IPS-15b (cell line): ENCODE data around the gene MRGPRE.

Experiments
- H3K27me3 ChIP-seq: one replicate; pipeline ENCODE4 v1.6.1; 2013; ENCODE audit warnings: low read length; ENCODE audit not compliant: control insufficient read depth, insufficient read depth
- H3K36me3 ChIP-seq: one replicate; pipeline ENCODE4 v1.6.1; 2013; ENCODE audit warnings: low read length; ENCODE audit not compliant: control insufficient read depth, insufficient read depth
- H3K4me1 ChIP-seq: one replicate; pipeline ENCODE4 v1.6.1; 2013; ENCODE audit warnings: mild to moderate bottlenecking, low read length; ENCODE audit not compliant: control insufficient read depth, insufficient read depth
- H3K4me3 ChIP-seq: one replicate; pipeline ENCODE4 v1.5.1; 2013; ENCODE audit warnings: low read depth, low read length
- H3K9ac ChIP-seq: one replicate; pipeline ENCODE4 v1.6.1; 2013; ENCODE audit warnings: low read depth, mild to moderate bottlenecking, low read length
- H3K9me3 ChIP-seq: one replicate; pipeline ENCODE4 v1.6.1; 2013; ENCODE audit warnings: mild to moderate bottlenecking, low read length; ENCODE audit not compliant: control insufficient read depth, insufficient read depth

Gene MRGPRE

DNA sequence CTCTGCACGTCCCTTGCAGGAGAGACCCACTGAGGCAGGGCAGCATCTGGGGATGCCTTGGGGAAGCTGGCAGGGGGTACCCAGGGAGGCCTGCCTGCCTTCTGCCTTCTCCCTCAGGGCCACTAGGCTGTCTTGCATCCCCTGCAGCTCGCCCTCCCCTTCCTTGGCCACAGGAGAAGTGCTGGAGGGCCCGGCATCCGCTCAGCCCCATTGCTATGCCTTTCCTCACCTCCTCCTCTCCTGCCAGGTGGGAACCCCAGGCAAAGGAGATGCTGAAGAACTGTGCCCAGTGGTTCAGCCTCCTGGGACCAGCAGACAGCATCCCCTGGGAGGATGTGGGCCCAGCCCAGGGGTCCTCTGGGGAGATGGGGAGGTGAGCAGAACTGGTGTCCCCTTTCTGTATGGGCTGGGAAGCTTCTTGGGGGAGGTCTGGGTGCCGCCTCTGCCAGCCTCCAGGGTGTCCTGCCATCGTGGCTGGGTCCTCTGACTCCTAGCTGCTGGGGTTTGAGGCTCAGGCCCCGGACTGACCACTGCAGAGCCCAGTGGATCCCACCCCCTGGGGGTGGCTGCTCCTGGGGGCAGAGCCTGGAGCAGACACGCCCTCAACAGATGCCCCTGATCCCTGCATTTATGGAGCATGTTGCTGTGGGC, 34.2 kb downstream of the MRGPRE start:
- H3K4me3 ChIP-seq: no peak overlapping the region
- H3K27me3 ChIP-seq: peaks cover 13% of the 10 kb centered on the region
- H3K9me3 ChIP-seq: no peaks in the 10 kb centered on the region
- no peaks in the 10 kb centered on the region for H3K36me3 ChIP-seq
- H3K9ac ChIP-seq: no peak overlapping the region
- H3K4me1 ChIP-seq: no peaks in the 10 kb centered on the region

DNA sequence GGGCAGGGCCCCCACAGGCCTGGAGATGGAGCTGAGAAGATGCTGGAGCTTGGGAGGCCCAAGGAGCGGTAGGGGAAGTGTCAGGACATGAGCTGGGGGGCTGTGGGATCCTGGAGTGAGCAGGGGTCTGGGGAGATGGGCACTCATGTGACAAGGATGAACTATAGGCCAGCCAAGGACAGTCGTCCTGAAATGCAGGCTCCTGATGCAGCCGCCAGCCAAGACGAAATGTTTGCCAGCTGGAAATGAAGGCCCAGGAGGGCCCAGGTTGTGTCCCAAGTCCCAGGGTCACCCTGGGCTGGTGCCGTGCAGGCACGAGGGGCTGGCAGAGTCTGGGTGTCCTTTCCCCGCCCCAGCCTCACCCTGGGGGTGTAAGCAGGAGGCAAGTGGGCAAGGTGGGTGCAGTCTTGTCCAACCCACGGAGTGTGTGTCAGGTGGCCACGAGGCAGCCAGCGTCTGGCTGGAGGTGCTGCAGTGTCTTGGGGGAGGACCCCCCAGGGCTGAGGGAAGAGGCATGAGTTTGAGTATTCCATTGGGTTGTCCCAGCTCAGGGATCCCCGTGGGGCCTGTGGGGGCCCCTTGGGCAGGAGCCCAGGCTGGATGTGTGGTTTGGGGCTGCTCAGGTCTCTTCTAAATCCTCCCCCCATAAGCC, 35.0 kb downstream of the MRGPRE start:
- Histone ChIP-seq H3K27me3 (peaks cover 5% of the 10 kb centered on the region), H3K9me3 (no peaks in the 10 kb centered on the region), H3K4me1 (no peaks in the 10 kb centered on the region), H3K36me3 (no peaks in the 10 kb centered on the region), H3K4me3 (no peak overlapping the region), H3K9ac (no peak overlapping the region)

DNA sequence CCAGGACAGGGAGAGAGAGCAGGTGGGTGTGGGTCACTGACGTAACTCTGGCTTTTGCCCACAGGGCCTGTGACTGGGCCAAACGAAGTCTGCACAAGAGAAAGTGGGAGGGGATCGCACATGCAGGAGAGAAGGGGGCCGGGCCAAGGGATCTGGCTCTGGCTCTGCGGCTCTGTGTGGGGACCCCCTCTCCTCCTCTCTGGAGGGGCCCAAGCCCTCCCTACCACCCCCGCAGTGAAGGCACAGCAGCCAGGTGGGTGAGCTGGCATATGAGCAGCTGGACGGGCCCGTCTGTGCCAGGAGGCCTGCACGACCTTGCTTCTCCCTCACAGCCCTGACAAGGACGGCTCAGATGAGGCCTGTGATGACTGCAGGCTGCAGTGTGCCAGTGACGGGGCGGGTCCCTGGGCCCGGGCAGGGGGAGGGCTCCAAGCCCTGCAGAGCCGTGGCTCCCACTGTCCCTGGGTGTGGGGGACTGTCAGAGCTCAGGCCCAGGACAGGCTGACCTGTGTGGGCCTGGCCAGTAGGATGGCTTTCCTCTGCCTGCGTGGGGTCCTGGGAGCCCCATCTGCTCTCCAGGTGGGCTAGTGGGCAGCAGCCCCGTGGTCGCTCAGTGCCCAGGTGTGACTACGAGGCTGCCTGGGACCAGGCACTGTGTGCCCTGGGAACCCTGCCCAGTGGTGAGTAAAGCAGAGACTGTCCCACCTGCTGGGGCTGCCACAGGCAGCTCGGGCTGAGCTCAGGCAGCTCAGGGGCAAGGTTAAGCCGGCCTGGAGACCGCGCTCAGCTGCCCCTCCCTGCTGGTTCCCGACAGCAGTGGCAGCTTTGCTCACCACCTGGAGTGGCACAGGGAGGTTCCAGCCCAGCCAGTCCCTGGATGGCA, 35.8 kb downstream of the MRGPRE start:
- Histone ChIP-seq H3K27me3 (no peaks in the 10 kb centered on the region), H3K9ac (no peak overlapping the region)

DNA sequence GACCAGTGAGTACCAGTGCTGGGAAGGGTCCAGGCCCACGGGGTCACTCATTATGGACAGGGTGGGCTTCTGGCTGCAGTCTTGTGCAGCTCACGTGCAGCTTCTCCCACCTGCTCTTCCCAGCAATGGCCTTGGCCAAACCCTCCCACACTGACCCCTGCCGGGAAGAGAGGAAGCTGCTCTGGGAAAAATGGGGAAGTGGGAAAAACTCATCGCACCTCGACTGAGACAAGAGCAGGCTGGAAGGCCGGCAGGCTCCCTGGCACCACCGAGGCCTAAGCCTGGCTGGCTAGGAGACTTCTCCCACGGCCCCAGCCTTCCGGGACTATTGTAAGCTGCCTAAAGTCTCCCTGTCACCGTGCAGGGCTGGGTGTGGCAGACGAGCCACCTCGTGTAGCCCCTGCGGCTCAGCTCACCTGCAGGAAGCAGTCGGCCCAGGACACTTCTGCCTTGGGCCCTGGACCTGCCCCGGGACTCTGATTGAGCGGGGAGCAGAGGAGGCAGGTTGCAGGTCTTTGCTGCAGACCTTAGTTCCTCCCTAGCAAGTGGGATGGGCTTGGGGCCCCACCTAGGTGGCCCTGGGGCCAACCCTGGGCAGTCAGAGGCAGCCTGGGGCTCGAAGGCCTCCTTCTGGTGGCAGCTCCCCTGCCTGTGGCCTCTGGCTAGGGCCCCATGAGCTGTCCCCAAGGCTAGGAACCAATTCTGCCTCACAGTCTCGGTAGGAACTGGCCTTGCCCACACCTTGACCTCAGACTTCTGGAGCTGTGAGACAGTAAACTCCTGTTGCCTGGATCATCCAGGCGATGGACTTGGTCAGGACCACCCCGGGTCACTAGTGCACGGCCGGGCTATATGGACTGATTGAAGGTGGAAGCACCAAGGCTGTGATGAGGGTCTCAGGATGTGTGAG, 36.7 kb downstream of the MRGPRE start:
- H3K9me3 ChIP-seq: no peaks in the 10 kb centered on the region
- H3K4me1 ChIP-seq: no peaks in the 10 kb centered on the region
- H3K36me3 ChIP-seq: no peaks in the 10 kb centered on the region
- H3K27me3 ChIP-seq: no peaks in the 10 kb centered on the region
- H3K9ac ChIP-seq: no peak overlapping the region
- H3K4me3 ChIP-seq: no peak overlapping the region

More for the DNA sequence above, 35.8 kb downstream of the MRGPRE start:
- Histone ChIP-seq H3K9me3 (no peaks in the 10 kb centered on the region), H3K4me3 (no peak overlapping the region), H3K4me1 (no peaks in the 10 kb centered on the region), H3K36me3 (no peaks in the 10 kb centered on the region)

DNA sequence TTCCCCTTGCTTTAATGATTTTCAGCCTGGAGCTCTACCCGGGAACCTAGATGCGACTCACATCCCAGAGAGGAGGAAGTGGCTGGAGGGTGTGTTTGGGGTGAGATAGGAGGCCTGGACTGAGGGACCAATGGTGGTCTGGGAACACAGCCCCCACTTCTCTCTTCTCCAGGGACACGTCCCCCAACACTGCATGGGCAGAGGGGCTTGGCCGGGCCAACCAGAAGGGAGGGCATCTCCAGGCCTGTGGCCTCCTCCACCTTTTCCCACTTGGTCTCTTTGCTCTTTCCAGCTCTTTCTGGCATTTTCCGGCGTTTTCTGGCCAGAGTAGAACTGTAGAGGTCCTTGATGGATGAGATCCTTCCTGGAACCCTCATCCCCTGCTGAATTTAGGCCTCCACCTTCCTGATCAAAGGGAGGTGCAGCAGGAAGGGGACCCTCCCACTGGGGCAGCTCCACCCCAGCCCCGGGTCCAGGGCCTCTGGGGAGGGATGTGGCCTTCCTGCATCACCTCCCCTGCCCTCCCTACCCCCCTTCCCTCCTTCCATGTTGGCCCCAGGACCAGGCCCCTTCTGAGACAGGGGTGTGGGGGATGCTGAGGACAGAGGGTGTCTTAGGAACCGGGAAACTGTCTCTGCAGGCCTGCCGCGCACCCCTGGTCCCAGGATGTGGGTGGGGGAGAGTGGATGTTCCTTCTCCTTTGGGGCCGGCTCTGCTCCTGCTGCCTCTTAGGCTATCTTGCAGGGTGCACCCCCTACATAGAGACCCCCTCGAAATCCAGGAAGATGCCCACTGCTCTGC, 38.0 kb downstream of the MRGPRE start:
- H3K4me3 ChIP-seq: no peak overlapping the region
- H3K9ac ChIP-seq: no peak overlapping the region
- no peaks in the 10 kb centered on the region for H3K36me3 ChIP-seq
- peaks cover 2% of the 10 kb centered on the region for H3K4me1 ChIP-seq
- H3K27me3 ChIP-seq: no peaks in the 10 kb centered on the region
- H3K9me3 ChIP-seq: no peaks in the 10 kb centered on the region

DNA sequence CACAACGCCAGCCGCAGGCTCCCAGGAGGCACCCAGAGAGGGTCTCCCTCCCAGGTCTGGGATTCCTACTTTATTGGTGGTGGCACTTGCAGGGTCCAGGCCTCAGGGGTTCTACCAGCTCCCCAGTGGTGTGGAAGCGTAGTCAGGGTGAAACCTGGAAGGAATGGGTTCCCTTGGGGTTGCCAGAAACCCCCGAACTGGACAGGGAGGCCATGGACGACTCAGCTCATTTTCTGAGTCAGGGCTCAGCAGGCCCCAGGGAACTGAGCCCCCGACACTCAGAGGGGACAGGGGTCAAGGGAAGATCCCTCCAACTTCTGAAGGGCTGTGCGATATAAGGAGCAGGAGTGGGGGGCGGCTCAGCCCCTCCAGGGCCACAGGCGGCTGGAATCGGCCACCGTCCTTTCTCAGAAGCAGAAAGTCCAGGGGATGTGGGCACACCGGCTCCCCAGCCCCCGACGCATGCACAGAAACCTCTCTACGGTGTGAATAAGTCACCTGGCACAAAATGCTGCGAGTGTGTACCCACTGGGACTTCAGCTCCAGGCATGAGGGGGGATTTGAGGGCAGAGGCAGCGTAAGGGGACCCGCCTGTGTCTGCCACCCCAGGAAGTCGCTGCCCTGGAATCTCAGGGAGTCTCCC, 38.7 kb downstream of the MRGPRE start:
- no peak overlapping the region for H3K4me3 ChIP-seq
- H3K9me3 ChIP-seq: no peaks in the 10 kb centered on the region
- no peaks in the 10 kb centered on the region for H3K36me3 ChIP-seq
- no peaks in the 10 kb centered on the region for H3K27me3 ChIP-seq
- H3K4me1 ChIP-seq: peaks cover 7% of the 10 kb centered on the region
- H3K9ac ChIP-seq: no peak overlapping the region

DNA sequence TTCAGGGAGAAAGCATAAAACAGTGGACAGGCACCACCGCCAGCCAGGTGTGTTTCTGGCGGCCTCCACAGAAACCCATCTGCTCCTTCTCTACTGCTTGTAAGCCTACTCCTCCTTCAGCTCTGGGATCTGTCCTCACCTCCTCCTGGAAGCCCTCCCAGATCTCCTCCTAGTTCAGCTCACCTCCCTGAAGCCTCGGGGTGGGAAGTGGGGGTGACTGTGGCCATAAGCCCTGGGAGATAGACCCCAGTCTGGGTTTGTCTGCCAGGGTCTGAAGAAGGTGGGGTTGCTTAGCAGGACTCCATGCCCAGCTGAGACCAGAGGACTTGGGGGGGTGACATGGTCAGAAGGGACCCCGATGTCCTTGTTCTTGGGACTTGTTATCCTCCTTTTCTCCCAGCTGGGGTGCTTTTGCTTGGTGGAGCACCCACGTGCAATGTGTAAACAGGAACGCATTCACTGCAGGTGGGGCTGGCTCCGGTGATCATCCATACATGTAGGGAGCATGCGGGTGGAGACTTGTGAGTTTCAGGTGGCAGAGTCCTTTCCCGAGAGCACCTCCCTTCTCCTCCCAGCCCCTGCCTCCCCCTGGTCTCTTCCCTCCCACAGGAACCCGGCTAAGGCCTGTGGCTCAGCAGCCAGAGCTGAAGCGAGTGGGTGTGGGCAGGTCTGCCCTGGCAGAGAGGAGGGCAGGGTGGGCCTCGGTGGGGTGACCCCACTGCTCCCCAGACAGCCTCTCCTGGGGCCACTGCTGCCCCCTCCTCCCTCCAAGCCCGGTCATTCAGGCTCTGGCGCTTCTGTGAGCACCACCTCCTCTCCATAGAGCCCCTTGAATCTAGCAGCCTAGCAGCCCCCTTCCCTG, 39.5 kb downstream of the MRGPRE start:
- H3K4me1 ChIP-seq: peaks cover 7% of the 10 kb centered on the region
- H3K9me3 ChIP-seq: no peaks in the 10 kb centered on the region
- H3K27me3 ChIP-seq: no peaks in the 10 kb centered on the region
- no peaks in the 10 kb centered on the region for H3K36me3 ChIP-seq
- H3K4me3 ChIP-seq: no peak overlapping the region
- H3K9ac ChIP-seq: no peak overlapping the region

DNA sequence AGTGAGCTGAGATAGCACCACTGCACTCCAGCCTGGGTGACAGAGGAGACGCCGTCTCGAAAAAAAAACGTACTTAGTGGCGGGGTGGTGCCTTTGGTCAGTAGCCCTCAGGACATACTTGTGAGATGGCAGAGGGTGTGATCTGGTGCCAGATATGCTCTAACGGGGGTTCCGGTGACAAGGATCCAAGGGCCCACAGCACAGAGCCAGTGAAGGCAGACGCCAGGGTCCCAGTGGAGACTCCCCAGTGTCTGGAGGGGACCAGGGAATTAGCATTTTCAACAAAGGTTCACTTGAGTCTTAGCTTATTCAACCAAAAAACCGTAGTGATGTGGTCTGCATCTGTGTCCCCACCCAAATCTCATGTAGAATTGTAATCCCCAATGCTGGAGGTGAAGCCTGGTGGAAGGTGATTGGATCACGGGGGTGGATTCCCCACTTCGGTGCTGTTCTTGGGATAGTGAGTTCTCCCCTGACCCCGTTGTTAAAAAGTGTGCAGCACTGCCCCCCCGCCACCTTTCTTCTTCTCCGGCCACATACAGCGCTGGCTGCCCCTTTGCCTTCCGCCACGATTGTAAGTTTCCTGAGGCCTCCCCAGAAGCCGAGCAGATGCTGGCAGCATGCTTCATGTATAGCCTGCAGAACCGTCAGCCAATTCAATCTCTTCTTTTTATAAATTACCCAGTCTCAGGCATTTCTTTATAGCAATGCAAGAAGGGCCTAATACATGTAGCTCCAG, 40.5 kb downstream of the MRGPRE start:
- Histone ChIP-seq H3K4me3 (no peak overlapping the region), H3K9me3 (no peaks in the 10 kb centered on the region)

DNA sequence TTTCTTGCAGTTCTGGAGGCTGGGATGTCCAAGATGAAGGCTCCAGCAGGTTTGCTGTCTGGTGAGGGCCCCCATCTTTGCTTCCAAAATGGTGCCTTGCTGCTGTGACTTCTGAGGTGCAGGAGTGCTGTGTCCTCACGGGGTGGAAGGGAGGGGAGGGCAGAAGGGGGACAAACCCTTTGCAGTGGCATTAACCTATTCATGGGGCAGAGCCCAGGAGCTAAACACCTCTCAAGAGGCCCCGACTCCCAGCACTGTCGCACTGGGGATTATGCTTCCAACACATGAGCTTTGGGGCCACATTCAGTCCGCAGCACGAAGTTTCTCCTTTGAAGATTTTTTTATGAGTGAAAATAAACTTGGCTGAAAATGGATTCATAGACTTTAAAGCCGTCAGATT, 41.6 kb downstream of the MRGPRE start:
- H3K27me3 ChIP-seq: no peaks in the 10 kb centered on the region
- no peaks in the 10 kb centered on the region for H3K9me3 ChIP-seq
- peaks cover 7% of the 10 kb centered on the region for H3K4me1 ChIP-seq
- no peak overlapping the region for H3K4me3 ChIP-seq
- no peak overlapping the region for H3K9ac ChIP-seq
- H3K36me3 ChIP-seq: no peaks in the 10 kb centered on the region

More for the DNA sequence above, 40.5 kb downstream of the MRGPRE start:
- Histone ChIP-seq H3K36me3 (no peaks in the 10 kb centered on the region), H3K9ac (no peak overlapping the region), H3K4me1 (peaks cover 7% of the 10 kb centered on the region), H3K27me3 (no peaks in the 10 kb centered on the region)
